Measurements from ENCODE around the gene MASP2.
"Not testable (repeated sequence)": the region's sequence is repeated elsewhere in the genome, so short reads cannot be mapped to it uniquely, and the experiment has no call there.

MASP2 gene

DNA sequence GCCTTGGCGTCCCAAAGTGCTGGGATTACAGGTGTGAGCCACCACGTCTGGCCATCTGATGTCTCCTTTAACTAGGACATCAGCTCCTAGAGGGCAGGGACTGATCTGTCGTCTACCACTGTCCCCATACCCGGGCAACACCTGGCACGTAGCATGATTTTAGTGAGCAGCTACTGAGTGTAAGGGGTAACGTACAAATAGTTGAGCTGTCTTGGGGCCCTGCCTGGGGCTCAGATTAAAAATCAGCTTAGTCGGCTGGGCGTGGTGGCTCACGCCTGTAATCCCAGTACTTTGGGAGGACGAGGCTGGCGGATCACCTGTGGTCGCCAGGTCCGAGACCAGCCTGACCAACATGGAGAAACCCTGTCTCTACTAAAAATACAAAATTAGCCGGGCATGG lies 11.0 kb upstream of the MASP2 start:
- DNase-seq, result no peak

DNA sequence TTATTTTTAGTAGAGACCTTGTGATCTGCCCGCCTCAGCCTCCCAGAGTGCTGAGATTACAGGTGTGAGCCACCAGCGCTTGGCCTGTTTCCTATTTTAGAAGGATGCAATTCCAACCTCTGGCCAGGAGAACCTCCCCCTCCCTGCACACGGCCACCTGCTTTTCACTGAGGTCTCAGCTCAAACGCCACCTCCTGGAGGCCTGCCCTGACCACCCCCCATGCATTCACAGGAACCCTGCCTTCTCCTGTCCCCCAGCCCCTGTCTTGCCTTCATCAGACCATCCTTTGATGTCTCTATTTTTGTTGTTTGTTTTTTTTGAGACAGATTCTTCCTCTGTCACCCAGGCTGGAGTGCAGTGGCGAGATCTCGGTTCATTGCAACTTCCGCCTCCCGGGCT lies 10.4 kb upstream of the MASP2 start:
- DNase-seq, result no peak

DNA sequence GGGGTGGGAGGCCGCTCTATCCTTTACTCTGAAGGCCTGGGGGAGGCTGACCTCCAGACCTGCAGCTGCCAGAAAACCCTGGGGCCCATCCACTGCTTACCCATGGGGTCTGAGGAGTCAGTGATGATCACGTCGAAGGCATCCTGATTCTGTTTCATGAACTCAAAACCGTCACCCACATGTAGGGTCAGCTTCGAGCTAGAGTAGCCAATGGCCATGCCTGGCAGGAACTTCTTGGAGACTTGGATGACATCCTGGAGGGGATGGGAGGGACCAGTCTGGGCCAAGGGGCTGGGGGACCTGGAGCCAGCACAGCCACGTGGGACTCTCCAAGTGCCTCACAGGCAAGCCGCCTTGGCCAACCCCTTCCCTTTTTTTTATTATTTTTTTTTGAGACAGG lies 9.5 kb upstream of the MASP2 start:
- DNase-seq, result no peak

DNA sequence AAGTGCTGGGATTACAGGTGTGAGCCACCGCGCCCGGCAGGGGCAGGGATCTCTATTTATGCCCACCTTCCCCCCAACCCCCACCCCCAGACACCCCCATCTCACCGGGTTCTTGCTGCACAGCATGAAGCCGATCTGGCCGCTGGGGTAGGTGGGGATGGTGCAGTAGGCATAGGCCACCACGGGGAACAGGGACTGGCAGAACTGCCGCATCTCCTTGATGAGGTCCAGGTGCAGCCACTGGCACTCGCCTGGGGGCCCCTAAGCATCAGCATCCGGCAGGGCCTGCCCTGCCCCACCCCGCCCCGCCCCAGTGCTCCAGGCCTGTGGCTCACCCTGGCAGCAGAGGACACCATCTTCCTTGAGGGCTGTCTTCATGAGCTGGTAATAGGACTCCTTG lies 8.6 kb upstream of the MASP2 start:
- no peak for DNase-seq

DNA sequence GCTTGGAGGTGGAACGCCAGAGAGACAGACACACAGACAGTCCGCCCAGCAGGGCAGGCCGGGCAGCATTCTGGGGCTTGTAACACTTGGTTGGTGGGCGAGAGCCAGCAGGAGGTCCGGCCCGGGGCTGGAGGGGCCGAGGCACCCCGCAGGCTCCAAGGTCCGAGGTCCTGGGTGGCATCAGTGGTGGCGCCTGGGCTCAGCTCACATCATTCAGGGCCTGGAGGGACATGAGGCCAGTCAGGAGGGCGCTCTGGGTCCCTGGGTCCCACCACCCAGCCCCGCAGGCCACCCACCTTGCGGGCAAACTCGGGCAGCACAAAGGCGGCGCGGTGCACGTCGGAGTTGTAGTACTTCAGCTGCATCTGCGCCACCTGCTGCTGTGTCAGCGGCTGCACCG lies 7.6 kb upstream of the MASP2 start:
- no peak for DNase-seq

DNA sequence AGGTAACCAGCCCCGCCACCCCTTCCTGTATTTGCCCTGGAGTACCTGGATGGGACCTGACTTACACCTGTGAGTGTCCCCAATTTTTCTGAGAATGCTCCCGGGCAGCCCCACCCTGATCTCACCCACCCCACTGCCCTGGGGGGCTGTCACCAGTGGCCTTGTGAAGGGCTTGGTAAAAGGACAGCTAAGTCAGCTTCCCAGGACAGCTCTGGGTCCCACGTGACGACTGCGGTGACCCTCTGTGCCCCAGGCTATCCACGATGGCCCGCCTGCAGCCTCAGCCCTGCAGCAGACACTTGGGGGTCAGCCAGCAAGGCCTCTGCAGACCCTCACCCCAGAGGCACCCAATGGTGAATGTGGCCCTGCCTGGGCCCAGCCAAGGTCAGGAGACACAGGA lies 7.1 kb upstream of the MASP2 start:
- no peak for DNase-seq

DNA sequence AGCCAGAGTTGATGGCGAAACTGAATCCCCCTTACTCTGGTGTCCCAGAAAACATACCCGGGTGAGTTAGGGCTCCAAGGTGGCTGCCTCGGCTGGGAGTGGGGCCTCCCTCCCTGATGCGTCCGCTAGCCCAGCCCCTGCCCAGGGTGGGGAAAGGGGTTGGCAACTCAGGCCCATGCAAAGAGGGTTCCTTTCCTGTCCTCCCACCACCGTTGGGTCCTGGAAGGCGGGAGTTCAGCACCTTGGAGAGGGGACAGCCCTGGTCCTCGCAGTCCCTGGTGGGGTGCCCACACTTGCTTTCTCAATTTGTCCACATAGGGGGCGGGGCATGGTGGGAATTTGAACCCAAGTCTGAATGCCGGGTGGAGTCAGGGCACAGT lies 6.7 kb upstream of the MASP2 start:
- peak; percentile 47 for DNase-seq

DNA sequence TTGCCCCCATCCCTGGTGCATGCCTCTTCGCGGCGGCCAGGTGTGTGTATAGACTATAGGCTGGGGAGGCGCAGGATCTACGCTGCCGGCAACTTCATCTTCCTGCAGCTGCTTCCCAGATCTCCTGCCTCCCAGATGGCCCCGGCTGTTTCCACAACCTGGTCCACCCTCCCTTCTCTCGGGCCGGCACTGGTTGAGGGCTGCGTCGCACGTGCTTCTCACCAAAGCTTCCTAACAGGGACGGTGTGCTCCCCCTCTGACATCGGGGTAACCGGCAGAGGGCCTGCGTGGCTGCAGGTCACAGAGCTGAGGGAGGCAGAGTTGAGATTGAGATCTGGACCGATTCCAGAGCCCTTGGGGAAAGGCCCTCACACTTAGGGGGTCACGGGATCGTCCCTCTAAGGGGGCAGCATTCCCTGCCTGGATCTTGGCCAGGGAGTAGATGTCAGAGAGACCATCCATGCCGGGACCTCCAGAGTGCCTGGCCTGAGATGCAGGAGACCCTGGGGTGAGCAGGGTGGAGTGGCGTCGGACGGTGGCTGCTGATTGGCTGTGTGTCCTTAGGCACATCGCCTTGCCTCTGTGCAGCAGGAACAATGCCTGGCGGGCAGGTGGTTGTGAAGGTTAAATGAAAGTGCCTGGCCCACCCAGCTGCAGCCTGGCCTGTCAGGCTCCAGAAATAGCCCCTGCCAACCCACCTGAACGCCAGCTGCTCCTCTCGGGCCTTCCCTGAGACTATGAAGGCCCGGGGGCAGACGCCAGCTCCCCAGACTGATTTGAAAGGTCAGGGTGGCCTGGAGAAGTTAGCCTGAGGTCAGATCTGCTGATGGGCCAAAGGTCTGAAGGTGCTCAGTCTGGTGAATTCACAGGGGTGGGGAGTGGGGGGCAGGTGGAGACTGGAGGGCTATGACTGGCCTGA lies 6.1 kb upstream of the MASP2 start:
- peak; percentile 37 for DNase-seq

DNA sequence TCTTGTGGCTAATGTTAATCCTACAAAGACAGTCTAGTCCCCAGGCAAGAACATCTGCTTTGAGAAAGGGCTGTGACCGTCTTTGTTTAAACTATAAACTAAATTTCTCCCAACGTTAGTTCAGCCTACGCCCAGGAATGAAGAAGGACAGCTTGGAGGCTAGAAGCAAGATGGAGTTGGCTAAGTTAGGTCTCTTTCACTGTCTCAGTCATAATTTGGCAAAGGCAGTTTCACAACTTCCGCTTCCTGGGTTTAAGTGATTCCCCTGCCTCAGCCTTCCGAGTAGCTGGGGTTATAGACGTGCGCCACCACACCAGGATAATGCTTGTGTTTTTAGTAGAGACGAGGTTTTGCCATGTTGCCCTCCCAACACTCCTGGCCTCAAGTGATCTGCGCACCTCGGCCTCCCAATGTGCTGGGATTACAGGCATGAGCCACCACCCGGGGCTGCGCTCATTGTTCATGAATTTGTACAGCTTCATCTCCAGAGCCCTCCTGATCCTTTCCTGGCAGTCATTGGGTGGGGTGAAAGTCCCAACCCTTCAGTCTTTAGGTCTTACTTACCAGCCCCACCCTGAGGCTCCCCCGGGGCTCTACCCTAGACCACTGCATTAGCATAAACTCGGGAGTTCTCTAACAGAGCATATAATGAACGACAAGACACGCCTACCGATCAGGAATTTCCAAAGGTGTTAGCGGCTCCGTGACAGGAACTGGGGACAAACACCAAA lies 4.9 kb upstream of the MASP2 start:
- DNase-seq, result no peak

DNA sequence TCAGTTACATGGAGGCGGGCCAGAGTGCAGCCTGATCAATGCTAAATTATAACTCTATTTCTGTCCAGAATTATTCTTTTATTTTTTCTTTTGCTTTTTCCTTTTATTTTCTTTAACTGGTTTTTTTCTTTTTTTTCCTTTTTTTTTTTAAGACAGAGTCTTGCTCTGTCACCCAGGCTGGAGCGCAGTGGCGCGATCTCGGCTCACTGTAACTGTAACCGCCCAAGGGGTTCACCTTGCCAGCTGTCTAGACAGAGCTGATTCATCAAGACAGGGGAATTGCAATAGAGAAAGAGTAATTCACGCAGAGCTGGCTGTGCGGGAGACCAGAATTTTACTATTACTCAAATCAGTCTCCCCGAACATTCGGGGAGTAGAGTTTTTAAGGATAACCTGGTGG lies 4.1 kb upstream of the MASP2 start:
- not testable (repeated sequence) for DNase-seq

DNA sequence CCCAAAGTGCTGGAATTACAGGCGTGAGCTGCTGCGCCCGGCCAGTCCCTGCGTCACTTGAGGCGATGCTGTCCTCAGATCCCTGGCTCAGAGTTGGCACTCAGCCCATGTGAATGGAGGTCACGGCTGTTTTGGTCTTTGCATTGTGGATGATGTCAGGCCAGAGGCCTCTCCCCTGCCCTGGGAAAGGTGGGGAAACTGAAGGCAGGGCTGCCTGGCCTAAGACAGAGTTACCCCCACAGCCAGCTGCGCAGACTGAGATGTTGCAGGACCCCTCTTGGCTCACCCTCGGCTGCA lies 821 bp downstream of the MASP2 start:
- no peak for DNase-seq

DNA sequence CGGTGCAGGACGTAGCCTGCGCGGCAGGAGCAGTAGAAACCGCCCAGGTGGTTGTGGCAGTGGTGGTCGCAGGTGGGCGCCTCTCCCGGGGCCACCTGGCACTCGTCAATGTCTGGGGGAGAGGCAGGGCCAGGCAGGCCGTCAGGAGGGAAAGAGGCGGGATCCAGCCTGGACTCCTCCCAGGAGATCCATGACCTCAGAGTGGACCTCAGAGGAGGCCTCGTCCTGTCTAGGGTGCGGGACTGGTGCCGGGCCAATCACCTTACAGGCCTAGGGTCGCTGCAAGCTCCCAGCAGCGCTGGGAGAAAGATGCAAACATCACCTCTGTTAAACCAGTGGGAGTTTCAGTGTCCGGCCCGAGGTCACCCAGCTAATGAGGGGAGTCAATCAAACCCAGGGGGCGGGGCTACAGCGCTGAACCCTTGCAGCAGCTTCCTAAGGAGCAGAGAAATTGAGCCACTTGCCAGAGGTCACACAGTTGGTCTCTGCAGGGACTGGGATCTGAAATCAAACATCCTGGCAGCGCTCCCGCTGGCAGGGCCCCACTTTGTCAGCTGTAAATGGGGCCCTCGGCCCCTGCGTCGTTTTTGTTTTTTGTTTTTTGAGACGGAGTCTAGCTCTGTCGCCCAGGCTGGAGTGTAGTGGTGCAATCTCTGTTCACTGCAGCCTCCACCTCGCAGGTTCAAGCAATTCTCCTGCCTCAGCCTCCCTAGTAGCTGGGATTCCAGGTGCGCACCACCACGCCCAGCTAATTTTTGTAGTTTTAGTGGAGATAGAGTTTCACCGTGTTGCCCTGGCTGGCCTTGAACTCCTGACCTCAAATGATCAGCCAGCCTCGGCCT lies 1.4 kb downstream of the MASP2 start:
- DNase-seq, result peak; percentile 36

DNA sequence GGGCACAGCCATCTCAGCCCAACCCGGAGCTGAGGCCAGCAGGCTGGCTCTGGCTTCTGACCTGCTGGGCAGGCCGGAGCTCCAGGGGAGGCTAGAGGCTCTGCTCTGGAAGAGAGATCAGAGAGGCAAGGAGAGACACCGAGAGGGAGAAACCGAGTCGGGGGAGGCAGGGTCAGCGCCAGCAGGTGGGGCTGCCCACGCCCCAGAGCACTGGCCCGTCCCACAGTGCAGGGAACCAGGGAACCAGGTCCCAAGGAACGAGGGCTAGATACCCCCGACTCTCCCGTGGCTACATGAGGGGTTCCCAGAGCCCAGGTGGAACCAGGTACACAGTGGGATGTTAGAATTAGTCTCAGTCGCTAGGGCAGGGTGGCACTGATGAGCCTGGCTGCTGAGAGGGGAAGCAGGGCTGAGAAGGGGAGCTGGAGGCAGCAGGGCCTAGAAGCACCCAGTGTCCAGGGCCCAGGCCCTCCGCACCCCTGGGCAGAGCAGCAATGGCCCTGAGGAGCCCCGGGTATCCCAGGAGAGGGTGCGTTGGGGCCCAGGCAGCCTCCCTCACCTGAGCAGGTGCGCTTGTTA lies 2.1 kb downstream of the MASP2 start:
- no peak for DNase-seq

DNA sequence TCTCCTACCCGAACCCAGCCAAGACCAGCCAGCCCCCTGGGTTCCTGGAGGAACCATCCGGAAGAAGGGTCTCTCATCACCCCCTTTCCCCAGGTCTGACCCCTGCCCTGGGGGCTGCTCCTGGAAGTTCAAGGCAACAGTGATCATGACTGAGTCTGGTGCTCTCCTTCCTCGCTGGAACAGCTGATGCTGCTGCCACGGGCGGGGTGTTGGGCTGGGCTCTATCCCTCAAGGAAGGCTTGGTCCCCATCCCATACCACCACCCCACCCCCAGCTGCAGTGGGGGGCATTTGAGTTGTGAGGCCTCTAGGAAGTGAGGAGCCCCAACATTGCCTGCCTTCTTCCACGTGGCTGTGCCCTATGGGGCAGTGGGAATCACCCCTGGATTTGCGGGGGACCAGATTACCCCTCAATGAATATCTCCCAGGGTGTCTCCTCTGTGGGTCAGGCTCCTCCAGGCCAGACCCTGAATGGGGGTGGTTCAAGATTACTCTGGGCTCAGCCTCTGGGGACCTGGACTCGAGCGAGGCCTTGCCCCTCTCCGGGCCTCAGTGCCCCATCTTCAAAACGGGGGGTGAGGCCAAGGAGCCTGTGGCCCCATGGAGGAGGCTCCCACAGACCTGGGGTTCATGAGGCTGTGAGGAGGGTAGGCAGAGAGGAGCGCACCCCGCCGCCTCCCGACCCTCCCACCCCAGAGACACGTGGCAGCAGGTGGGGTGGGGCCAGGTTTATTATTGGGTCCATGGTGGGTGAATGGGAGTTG lies 2.8 kb downstream of the MASP2 start:
- DNase-seq, result no peak

DNA sequence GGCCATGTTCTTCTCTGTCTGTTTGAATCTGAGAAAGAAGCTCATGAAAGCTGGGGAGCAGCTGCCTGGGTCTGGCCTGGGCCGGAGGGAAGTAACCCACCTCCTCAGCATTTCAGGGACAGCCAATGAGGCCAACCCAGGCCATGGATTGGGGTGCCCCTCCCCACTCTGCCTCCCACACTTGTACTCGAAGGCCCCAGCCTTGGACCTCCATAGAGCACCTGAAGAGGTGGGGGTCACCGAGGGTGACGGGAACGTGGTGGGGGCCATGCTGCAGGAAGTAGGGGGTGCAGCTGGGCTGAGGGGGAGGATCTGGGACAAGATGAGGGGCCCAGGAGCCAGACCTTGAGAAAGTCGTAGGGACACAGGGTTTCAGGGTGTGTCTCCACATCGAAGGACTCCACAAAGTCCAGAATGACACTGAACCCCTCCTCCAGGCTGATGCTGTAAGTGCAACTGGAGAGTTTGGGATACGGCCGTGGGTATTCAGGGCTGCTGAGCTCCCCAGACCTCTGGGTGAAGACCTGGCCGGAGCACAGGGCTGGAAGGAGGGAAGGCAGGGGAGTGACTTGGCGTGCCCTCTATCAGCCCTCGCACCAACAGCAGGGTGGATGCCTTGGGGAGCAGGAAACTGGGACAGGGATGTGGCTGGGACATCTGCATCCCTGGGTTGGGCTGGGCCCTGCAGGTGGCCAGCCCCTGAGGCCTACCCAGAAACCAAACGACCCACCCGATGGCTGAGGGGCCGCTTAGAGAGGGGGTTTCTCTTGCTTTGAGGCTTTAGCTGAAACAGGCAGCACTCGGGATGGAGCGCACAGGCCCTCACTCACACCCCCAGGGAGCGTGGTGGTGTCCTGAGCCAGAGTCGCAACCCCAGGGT lies 3.8 kb downstream of the MASP2 start:
- no peak for DNase-seq

DNA sequence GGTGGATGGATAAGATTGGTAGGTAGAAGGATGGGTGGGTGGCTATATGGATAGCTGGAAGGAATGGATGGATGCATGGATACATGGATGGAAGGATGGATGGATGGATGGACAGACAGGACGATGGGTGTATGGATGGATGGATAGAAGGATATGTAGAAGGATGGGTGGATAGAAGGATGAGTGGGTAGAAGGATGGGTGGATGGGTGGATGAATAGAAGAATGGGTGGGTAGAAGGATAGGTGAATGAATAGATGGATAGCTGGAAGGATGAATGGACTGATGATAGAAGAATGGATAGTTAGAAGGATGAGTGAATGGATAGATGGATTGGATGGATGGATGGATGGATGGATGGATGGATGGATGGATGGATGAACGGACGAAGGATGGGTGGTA lies 5.0 kb downstream of the MASP2 start:
- no peak for DNase-seq

DNA sequence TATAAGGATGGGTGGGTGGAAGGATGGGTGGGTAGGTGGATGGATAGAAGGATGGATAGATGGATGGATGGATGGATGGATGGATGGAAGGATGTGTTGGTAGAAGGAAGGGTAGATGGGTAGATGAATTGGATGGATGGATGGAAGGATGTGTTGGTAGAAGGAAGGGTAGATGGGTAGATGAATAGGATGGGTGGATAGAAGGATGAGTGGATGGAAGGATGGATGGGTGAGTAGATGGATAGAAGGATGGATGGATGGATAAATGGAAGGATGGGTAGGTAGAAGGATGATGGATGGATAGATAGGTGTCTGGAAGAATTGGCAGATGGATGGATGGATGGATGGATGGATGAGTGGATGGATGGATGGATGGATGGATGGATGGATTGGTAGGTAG lies 6.0 kb downstream of the MASP2 start:
- no peak for DNase-seq

DNA sequence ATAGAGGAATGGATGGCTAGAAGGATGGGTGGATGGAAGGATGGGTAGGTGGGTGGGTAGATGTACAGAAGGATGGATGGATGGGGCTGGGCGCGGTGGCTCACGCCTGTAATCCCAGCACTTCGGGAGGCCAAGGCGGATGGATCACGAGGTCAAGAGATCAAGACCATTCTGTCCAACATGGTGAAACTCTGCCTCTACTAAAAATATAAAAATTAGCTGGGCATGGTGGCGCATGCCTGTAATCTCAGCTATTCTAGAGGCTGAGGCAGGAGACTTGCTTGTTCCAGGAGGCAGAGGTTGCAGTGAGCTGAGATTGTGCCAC lies 7.0 kb downstream of the MASP2 start:
- not testable (repeated sequence) for DNase-seq

DNA sequence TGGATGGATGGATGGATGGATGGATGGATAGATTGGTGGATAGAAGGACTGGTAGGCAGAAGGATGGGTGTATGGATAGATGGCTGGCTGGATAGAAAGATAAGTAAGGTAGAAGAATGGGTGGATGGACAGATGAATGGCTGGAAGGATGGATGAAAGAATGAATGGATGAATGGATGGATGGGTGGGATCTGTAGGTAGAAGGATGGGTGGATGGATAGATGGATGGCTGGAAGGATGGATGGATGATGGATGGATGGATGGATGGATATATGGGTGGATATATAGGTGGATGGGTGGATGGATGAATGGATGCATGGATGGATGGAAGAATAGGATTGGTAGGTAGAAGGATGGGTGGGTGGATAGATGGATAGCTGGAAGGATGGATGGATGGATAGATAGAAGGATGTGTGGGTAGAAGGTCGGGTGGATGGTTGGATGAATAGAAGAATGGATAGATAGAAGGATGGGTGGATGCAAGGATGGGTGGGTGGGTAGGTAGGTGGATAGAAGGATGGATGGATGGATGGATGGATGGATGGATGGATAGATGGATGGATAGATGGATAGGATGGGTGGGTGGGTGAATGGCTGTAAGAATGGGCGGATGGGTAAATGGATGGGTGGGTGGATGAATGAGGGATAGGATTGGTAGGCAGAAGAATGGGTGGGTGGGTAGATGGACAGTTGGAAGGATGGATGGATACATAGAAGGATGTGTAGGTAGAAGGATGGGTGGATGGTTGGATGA lies 7.5 kb downstream of the MASP2 start:
- no peak for DNase-seq

DNA sequence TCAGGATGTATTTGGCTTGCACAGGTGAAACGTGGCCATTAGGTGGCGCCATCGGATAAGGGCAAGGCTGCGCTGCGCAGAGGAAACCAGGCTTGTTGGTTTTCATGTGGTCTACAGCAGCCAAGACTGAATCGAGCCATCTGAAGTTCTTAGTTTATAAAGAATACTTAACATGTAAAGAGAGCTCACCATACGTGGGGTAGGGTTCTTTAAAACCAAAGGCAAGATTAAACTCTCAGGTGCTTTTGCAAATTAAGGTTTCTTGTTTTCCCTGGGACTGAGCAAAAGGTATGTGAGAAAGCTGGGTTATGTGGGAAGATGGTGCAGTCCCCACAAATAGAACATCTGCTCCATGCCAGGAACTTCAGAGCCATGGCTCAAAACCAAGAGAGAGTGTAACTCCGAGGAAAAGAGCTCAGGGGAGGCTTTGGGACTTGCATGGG lies 9.3 kb downstream of the MASP2 start:
- DNase-seq, result peak; percentile 95
